SU-DHL-6 (cell line): ENCODE results near the gene SLC35F1.

Experiments used
- EZH2phosphoT487 ChIP-seq: fragments of 200-600 bp; sonication (generic), shearing (Covaris generic); conservative IDR thresholded peaks from 2 replicates; pipeline ENCODE4 v1.6.1; 2018; ENCODE audit warnings: mild to moderate bottlenecking, antibody characterized with exemption, low read length, moderate library complexity, mixed read lengths
- TF ChIP-seq, protein P1 (sequence below): fragments of 200-600 bp; sonication (generic); IDR thresholded peaks from one replicate; pipeline ENCODE4 v1.5.1; 2017; ENCODE audit warnings: antibody characterized with exemption, mild to moderate bottlenecking, low read length, moderate library complexity; ENCODE audit not compliant: insufficient read depth, poor library complexity, severe bottlenecking

DNA sequence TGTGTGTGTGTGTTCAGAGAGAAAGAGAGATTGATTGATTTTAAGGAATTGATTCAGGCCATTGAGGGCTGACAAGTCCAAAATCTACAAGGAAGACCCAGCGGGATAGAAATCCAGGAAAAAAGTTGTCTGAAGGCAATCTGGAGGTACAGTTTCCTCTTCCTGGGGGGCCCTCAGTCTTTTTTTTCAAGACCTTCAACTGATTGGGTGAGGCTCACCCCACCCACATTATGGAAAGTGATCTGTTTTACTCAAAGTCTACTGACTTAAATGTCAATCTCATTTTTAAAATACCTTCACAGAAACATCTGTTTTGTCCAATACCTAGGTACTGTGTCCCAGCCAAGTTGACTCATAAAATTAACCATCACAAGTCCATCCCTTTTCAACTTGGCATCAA lies 398.0 kb downstream of the SLC35F1 start:
- TF ChIP-seq, protein P1, sequence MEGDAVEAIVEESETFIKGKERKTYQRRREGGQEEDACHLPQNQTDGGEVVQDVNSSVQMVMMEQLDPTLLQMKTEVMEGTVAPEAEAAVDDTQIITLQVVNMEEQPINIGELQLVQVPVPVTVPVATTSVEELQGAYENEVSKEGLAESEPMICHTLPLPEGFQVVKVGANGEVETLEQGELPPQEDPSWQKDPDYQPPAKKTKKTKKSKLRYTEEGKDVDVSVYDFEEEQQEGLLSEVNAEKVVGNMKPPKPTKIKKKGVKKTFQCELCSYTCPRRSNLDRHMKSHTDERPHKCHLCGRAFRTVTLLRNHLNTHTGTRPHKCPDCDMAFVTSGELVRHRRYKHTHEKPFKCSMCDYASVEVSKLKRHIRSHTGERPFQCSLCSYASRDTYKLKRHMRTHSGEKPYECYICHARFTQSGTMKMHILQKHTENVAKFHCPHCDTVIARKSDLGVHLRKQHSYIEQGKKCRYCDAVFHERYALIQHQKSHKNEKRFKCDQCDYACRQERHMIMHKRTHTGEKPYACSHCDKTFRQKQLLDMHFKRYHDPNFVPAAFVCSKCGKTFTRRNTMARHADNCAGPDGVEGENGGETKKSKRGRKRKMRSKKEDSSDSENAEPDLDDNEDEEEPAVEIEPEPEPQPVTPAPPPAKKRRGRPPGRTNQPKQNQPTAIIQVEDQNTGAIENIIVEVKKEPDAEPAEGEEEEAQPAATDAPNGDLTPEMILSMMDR, result no peak
- no peak for TF ChIP-seq EZH2phosphoT487
